ENCODE results near the gene SYTL1. TPM values are rescaled to one million over a fixed set of nuclear protein-coding genes. Genes with fewer than 3 reads are reported as not detected.

Gene SYTL1
- total and polyA plus RNA-seq, 7 donors, result 0.54 to 25.9 (median 2.4) TPM; not detected in 1

DNA sequence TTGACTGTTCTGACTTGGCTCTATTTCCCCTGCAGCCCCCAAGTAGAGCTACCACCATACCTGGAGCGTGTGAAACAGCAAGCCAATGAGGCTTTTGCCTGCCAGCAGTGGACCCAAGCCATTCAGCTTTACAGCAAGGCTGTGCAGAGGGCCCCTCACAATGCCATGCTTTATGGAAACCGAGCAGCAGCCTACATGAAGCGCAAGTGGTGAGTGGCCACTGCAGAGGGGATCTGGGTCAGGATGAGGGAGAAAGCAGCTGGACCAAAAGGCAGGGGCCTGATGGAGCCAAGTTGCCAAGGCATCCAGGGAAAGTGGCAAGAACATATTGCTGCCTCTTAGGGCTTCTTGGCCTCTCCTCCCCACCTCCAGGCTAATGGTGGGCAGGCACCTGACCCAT lies 43.9 kb upstream of the SYTL1 start:
- Histone ChIP-seq H3K4me1 (peaks cover 2 to 47% (median 46%) of the 10 kb centered on the region in 4 donors), H3K36me3 (peaks cover 13 to 69% (median 37%) of the 10 kb centered on the region in 4 donors), H3K27ac (peak overlapping the region; percentile 84 to 96 (median 92)), H3K9me3 (no peaks in the 10 kb centered on the region), H3K4me3 (no peak overlapping the region), H3K27me3 (no peaks in the 10 kb centered on the region)
- DNase-seq, result no peak
- TF ChIP-seq POLR2A (IDR thresholded peaks at IDR 0.05) (no peak), EP300 (IDR thresholded peaks at IDR 0.05) (no peak), POLR2AphosphoS5 (IDR thresholded peaks at IDR 0.05) (no peak)
- TF ChIP-seq, protein P1, sequence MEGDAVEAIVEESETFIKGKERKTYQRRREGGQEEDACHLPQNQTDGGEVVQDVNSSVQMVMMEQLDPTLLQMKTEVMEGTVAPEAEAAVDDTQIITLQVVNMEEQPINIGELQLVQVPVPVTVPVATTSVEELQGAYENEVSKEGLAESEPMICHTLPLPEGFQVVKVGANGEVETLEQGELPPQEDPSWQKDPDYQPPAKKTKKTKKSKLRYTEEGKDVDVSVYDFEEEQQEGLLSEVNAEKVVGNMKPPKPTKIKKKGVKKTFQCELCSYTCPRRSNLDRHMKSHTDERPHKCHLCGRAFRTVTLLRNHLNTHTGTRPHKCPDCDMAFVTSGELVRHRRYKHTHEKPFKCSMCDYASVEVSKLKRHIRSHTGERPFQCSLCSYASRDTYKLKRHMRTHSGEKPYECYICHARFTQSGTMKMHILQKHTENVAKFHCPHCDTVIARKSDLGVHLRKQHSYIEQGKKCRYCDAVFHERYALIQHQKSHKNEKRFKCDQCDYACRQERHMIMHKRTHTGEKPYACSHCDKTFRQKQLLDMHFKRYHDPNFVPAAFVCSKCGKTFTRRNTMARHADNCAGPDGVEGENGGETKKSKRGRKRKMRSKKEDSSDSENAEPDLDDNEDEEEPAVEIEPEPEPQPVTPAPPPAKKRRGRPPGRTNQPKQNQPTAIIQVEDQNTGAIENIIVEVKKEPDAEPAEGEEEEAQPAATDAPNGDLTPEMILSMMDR (IDR thresholded peaks at IDR 0.05), result no peak
- intact Hi-C loops (cut with DNase I), result loop anchor here (2.0 to 5.0 kb wide), 2 partner anchors 25 to 309 kb away; partner anchors contain the start of gene TMEM222
- WGBS, 2 donors, result 95 to 96% methylated on average over 3 of the region's 3 CpGs

DNA sequence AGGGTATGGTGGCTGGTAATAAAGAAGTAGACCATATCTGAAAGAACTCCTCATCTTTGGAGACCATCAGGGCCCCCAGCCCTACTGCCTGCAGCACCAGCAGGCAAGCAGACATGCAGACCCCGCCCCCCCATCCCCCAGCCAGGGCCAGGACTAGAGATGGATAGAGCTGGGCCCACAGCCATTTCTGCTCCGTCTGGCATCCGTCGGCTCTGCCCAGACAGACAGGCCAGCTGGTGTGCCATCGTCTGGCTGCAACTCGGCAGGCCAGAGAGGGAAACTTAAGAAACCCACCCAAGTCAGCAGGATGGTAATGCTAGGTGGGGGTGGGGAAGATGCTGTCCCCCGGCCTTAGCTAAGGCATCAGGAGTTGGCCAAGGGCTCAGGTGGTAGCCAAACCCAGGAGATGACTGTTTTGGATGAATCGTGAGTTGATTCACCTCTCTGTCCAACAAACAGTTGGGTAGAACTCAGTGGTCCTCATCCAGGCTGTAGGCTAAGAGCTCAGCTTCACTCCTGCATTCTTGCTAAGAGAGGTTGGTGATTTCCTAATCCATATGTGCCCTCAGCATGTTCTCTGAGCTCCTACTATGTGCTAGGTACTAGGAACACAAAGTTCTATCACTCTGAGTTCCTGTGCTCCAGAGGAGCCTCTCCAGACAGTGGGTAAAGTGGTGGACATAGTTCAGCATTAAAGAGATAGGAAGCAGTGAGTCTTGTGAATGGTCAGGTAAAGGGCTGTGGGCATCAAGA lies 43.0 kb upstream of the SYTL1 start:
- Histone ChIP-seq H3K4me3 (no peak overlapping the region), H3K9me3 (no peaks in the 10 kb centered on the region), H3K4me1 (peaks cover 2 to 47% (median 46%) of the 10 kb centered on the region in 4 donors), H3K36me3 (peaks cover 13 to 72% (median 35%) of the 10 kb centered on the region in 4 donors), H3K27me3 (no peaks in the 10 kb centered on the region), H3K27ac (peak overlapping the region; percentile 84 to 96 (median 92))
- intact Hi-C loops (cut with DNase I), result loop anchor here (2.0 to 5.0 kb wide), 2 partner anchors 24 to 308 kb away; partner anchors contain the start of gene TMEM222
- TF ChIP-seq POLR2A (IDR thresholded peaks at IDR 0.05) (no peak), POLR2AphosphoS5 (IDR thresholded peaks at IDR 0.05) (no peak), EP300 (IDR thresholded peaks at IDR 0.05) (no peak)
- TF ChIP-seq, protein P1 (IDR thresholded peaks at IDR 0.05), result no peak
- 86% methylated on average over 8 of the region's 8 CpGs for WGBS, 2 donors
- DNase-seq, result no peak

- Histone ChIP-seq H3K36me3 (peaks cover 8 to 72% (median 30%) of the 10 kb centered on the region in 4 donors), H3K4me1 (peaks cover 2 to 47% (median 46%) of the 10 kb centered on the region in 4 donors), H3K9me3 (no peaks in the 10 kb centered on the region), H3K4me3 (no peak overlapping the region), H3K27ac (peak overlapping the region; percentile 84 to 96 (median 92)), H3K27me3 (no peaks in the 10 kb centered on the region)
- 75 to 83% methylated on average over 14 of the region's 14 CpGs for WGBS, 2 donors
- no peak for TF ChIP-seq POLR2A (IDR thresholded peaks at IDR 0.05)
- TF ChIP-seq, protein P1 (IDR thresholded peaks at IDR 0.05), result no peak
- TF ChIP-seq POLR2AphosphoS5 (IDR thresholded peaks at IDR 0.05), result peak in 3 of 4 donors; percentile 16 to 43 (median 16)
- TF ChIP-seq EP300 (IDR thresholded peaks at IDR 0.05), result peak in 2 of 4 donors; percentile 10 to 16
- peak; percentile 95 for DNase-seq
- intact Hi-C loops (cut with DNase I), result loop anchor here (2.0 to 10.0 kb wide), 6 partner anchors 23 to 363 kb away; partner anchors contain the start of genes GPR3, TMEM222 and WASF2
These were observed 42.2 kb upstream of the SYTL1 start for GRCh38 chr1:27299385-27300271.

GRCh38 chr1:27300341-27301051 lies 41.3 kb upstream of the SYTL1 start:
- peaks cover 2 to 47% (median 46%) of the 10 kb centered on the region in 4 donors for H3K4me1 ChIP-seq
- peaks cover 8 to 72% (median 30%) of the 10 kb centered on the region in 4 donors for H3K36me3 ChIP-seq
- H3K9me3 ChIP-seq, result no peaks in the 10 kb centered on the region
- peak in 3 of 4 donors; percentile 35 to 42 (median 37) for TF ChIP-seq POLR2AphosphoS5 (IDR thresholded peaks at IDR 0.05)
- TF ChIP-seq POLR2A (IDR thresholded peaks at IDR 0.05), result no peak
- TF ChIP-seq EP300 (IDR thresholded peaks at IDR 0.05), result no peak
- TF ChIP-seq, protein P1 (IDR thresholded peaks at IDR 0.05), result peak; percentile 99
- no peaks in the 10 kb centered on the region for H3K27me3 ChIP-seq
- DNase-seq, result peak; percentile 95
- 37 to 41% methylated on average over 5 of the region's 5 CpGs for WGBS, 2 donors
- intact Hi-C loops (cut with DNase I), result loop anchor here (2.0 to 10.0 kb wide), 4 partner anchors 57 to 362 kb away; partner anchors contain the start of genes GPR3 and WASF2
- H3K27ac ChIP-seq, result peak overlapping the region; percentile 84 to 96 (median 92)
- no peak overlapping the region for H3K4me3 ChIP-seq
